GM19468 (cell line): ENCODE measurements around the gene C14orf180.

ENCODE experiments used
- ATAC-seq: cut with Tn5 transposase; IDR thresholded peaks from one replicate; pipeline ENCODE4 v1.9.1; 2021; ENCODE audit warnings: mild to moderate bottlenecking, moderate library complexity, moderate number of reproducible peaks; ENCODE audit not compliant: unreplicated experiment; ENCODE audit errors: extremely low read depth

Gene C14orf180

GRCh38 chr14:104638927-104639450 lies 59.4 kb downstream of the C14orf180 start:
- ATAC-seq, result no peak

DNA sequence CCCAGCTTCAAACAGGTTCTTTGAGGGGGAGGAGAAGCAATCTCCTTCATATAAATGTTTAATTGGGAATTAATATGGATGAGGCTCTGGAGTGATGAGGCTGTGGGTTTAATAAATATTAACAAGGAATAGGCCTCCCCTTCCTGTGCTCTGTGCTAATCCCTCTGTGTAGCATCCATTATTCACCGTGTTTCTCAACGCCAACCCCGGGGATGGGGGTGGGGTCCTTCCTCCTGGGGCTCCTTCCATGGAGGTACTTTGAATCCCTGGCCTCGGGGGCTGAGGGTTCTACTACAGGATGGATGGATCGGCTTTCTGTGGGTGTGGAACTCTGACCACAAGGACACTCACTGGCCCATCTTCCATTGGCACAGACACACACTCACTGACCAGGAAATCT lies 59.9 kb downstream of the C14orf180 start:
- no peak for ATAC-seq
